Epithelial cell of proximal tubule (primary cell): Measurements from ENCODE around the gene PTGDR2. TPM values are rescaled to one million over a fixed set of nuclear protein-coding genes. Genes with fewer than 3 reads are reported as not detected.
A peak's percentile ranks its signal among the peaks of the same experiment; 100 is the strongest.

ENCODE experiments used
- DNase-seq: peaks from one replicate; pipeline ENCODE4 v3.0.0-alpha.2; 2011; ENCODE audit warnings: low read depth
- H3K4me3 ChIP-seq: 2 replicates; pipeline ENCODE4 v1.5.1; 2011; ENCODE audit warnings: low read depth, mild to moderate bottlenecking, low read length
- total RNA-seq: library from RNA; depleted of rRNA; stranded (reverse); fragments of >200 nt; gene quantifications from 2 replicates; pipeline ENCODE4 v1.2.3, GENCODE V29; 2015
- TF ChIP-seq, protein P1 (sequence below): conservative IDR thresholded peaks from 2 replicates; pipeline ENCODE4 v1.5.1; 2012; ENCODE audit warnings: low read depth, mild to moderate bottlenecking, low read length

Gene PTGDR2
- total RNA-seq, 1 donor from 2014 or later, result not detected

DNA sequence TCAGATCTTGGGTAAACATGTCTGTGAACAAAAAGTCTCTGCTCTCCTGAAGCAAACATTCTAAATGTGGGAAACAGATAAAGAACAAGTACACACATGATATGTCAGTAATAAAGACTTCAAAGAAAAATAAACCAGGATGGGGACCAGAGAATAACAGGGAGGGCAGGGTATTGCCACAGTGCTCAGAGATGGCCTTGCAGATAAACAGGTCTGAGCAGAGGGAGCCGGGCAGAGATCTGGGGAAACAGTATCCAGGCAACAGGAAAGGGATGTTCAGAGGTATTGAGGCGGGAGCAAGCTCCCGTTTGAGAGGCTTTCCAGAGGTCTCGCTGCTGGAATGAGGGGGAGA, 10.9 kb downstream of the PTGDR2 start:
- peak overlapping the region; percentile 99 for H3K4me3 ChIP-seq
- no peak for DNase-seq
- TF ChIP-seq, protein P1, sequence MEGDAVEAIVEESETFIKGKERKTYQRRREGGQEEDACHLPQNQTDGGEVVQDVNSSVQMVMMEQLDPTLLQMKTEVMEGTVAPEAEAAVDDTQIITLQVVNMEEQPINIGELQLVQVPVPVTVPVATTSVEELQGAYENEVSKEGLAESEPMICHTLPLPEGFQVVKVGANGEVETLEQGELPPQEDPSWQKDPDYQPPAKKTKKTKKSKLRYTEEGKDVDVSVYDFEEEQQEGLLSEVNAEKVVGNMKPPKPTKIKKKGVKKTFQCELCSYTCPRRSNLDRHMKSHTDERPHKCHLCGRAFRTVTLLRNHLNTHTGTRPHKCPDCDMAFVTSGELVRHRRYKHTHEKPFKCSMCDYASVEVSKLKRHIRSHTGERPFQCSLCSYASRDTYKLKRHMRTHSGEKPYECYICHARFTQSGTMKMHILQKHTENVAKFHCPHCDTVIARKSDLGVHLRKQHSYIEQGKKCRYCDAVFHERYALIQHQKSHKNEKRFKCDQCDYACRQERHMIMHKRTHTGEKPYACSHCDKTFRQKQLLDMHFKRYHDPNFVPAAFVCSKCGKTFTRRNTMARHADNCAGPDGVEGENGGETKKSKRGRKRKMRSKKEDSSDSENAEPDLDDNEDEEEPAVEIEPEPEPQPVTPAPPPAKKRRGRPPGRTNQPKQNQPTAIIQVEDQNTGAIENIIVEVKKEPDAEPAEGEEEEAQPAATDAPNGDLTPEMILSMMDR, result no peak

DNA sequence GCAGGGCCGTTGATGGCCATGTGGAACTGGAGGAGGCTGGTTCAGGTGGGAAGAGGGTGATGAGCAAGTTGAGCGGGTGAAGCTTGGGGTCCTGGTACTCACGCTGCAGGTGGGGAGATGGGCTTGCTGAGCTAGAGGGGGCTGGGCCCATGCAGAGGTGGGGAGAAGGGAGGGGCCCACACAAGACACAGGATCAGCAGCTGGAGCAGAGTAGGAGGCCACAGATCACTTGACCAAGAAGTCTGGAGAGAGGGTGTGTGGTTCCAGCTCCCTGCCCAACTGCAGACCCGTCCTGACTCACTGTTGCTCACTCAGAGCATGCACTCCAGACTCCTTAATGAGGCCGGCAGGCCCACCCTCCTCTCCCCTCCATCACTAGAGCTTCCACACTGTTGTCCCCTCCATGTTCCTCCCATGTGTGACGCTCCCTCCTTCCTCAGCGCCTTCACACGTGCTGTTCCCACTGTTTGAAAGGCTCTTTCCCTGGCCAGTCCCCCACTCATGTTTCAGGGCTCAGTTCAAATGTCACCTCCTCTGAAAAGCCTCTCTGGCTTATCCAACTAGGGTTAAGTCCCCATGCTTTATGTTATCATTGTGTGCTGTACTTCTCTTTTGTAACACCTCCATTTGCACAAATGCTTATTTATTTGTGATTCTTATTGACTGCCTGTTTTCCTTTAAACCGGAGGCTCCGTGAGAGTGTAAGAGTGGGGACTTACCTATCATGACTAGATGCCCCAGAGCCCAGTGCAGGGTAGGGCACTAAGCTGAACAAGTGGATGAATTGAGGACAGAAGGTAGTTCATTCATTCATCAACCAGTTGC, 11.5 kb downstream of the PTGDR2 start:
- TF ChIP-seq, protein P1, result no peak
- no peak for DNase-seq
- H3K4me3 ChIP-seq, result peak overlapping the region; percentile 99

DNA sequence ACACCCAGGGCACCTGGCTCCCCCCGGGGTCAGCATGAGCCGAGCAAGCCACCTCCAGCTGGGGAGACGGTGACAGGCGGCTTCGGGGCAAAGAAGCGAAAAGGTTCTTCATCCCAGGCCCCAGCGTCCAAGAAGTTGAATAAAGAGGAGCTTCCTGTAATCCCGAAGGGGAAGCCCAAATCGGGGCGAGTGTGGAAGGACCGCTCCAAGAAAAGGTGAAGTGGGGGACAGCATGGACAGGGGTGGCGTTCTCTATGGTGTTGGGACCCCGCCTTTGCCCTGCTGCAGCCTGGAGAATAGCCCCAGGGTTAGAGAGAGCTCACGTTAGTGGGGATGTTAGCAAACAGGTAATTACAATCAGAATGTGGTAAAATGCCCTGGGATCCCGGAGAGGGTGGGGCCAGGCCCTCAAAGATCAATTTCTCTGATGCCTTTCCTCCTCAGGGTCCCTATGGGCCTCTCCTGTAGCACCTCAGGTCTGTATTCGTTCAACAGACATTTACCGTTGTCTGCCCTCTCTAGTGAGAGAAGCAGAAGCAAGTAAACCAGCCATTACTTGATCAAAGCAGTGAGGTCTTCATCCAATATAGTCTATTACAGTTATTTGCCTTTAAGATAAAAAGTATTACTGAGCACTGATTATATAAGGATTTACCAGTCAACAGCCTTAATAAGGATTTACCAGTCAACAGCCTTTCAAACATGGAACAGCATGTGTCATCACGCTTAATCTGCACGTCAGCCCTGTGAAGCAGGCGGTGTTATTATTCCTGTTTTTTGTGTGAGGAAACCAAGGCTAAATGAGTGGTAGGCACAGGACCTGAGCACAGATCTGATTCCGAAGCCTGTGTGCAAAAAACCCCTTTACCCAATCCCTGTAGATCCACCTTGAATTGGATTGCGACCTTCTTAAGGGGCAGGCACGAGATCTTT, 12.8 kb downstream of the PTGDR2 start:
- peak overlapping the region; percentile 99 for H3K4me3 ChIP-seq
- no peak for DNase-seq
- TF ChIP-seq, protein P1, result no peak

DNA sequence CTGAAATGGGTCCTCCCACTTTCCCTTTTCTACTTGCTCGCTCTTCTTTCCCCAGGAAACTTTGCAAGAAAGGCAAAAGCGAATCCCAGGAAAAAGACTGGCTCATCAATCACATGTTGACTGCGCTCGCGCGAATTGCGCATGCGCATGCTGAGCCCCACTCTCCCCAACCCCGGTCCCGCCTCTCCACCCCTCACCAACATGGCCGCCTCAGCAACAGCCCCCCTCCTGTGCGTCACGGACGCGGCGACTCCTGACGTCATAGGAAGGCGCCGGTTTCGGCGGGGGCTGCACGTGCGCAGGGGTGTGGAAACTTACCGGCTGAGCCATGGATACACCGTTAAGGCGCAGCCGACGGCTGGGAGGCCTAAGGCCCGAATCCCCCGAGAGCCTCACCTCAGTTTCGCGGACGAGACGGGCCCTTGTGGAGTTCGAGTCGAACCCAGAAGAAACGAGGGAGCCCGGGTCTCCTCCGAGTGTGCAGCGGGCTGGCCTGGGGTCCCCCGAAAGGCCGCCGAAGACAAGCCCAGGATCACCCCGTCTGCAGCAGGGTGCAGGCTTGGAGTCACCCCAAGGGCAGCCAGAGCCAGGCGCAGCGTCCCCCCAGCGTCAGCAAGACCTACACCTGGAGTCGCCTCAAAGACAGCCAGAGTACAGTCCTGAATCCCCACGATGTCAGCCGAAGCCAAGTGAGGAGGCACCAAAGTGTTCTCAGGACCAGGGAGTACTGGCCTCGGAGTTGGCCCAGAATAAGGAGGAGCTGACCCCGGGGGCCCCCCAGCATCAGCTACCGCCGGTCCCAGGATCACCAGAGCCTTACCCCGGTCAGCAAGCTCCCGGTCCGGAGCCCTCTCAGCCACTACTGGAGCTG, 13.7 kb downstream of the PTGDR2 start, which contains the start of gene CCDC86:
Gene CCDC86, plus strand, starts transcription at position 317 of the 871 bp plus-strand sequence. Its CDS starts 12 bp downstream, at position 329.
- peak within 1 kb of the TSS; percentile 99 for H3K4me3 ChIP-seq
- peak; percentile 48 for DNase-seq
- TF ChIP-seq, protein P1, result no peak

DNA sequence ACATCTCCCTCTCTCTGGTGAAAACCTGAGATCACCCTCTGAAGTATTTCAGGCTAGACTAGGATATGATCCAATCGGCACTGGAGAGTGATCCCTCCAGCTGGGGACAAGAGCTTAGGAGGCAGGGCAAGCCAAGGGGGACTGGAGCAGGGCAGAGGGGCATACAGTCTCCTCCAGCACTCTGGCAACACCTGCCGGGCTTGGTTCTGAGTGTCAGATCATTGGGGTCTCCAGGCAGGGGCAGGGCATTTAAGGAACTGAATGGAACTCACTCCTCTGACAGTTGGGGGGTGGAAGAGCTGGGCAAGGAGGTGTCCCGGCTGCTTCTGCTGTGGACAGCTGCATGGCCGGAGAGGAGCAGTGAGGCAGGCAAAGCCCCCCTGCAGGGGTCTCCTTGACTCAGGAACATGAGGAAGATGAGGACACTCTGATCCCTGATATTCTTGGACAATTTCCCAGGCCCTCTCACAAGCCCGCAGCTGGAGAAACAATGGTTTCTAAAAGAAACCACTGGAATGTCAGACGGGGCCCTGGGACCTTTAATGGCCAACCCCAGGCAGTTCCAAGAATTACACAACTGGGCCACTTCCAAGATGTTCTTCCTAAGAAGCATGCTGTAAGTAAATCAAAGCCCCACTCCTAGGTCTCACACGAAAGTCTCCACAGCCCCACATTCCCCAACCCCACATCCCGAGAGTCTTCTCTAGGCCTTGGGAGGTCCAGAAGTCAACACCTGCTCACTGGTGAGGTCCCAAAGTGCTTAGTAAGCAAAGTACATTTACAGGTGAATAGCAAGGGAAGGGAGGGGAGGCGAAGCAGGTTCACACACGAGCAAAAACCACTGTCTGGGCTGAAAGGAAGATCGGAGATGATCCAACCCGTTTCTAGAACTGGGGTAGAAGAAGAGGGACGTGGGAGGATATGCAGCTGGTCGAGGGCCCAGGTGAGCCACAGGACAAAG, 15.0 kb downstream of the PTGDR2 start:
- TF ChIP-seq, protein P1, result no peak
- H3K4me3 ChIP-seq, result no peak overlapping the region
- no peak for DNase-seq
